ENCODE data around the gene VWA1. TPM values are rescaled to one million over a fixed set of nuclear protein-coding genes. Genes with fewer than 3 reads are reported as not detected.

VWA1 gene
- polyA plus RNA-seq, 2 of the 4 experiments (the other 2 are of a cell fraction), result 4.0 to 5.3 TPM

GRCh38 chr1:1399187-1399871, 36.2 kb upstream of the VWA1 start, which contains the start of gene CCNL2 (continued):
- TF ChIP-seq, protein P1, sequence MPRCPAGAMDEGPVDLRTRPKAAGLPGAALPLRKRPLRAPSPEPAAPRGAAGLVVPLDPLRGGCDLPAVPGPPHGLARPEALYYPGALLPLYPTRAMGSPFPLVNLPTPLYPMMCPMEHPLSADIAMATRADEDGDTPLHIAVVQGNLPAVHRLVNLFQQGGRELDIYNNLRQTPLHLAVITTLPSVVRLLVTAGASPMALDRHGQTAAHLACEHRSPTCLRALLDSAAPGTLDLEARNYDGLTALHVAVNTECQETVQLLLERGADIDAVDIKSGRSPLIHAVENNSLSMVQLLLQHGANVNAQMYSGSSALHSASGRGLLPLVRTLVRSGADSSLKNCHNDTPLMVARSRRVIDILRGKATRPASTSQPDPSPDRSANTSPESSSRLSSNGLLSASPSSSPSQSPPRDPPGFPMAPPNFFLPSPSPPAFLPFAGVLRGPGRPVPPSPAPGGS (IDR thresholded peaks at IDR 0.05), result peak; percentile 49; the same call in 1 of the 3 replicates
- TF ChIP-seq, protein P2, sequence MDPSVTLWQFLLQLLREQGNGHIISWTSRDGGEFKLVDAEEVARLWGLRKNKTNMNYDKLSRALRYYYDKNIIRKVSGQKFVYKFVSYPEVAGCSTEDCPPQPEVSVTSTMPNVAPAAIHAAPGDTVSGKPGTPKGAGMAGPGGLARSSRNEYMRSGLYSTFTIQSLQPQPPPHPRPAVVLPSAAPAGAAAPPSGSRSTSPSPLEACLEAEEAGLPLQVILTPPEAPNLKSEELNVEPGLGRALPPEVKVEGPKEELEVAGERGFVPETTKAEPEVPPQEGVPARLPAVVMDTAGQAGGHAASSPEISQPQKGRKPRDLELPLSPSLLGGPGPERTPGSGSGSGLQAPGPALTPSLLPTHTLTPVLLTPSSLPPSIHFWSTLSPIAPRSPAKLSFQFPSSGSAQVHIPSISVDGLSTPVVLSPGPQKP (IDR thresholded peaks at IDR 0.05; ENCODE audit: low read depth, low read length), result no peak

GRCh38 chr1:1399872-1400575, 35.5 kb upstream of the VWA1 start:
- FAIRE-seq, result no peak

More at GRCh38 chr1:1399872-1400575, 35.5 kb upstream of the VWA1 start:
- H3K27ac ChIP-seq, result peak overlapping the region; percentile 87 to 99
- POLR2A ChIA-PET, result interaction anchor here (1.0 to 1.7 kb wide), 2 partner anchors 25 to 31 kb away, joined by 3 to 20 read pairs; partner anchors contain the start of gene AURKAIP1
- DNase-seq (ENCODE audit: low read depth in 1 of 2, low spot score in 1 of 2) (no peak), ATAC-seq (peak; percentile 6 to 19; a peak in 5 of 6 replicates)
- WGBS (ENCODE audit: missing lambda C conversion rate), result 10% methylated on average over 16 of the region's 34 CpGs
- H3K4me3 ChIP-seq, result peak overlapping the region; percentile 96
- TF ChIP-seq RNF2 (IDR thresholded peaks at IDR 0.05; ENCODE audit: borderline replicate concordance, low read depth), result no peak
- TF ChIP-seq POLR2AphosphoS2 (conservative IDR thresholded peaks at IDR 0.05; ENCODE audit: low read length), result 0 out of 2 replicates have a peak, but pooled peaks have one; percentile 51
- 0 out of 2 replicates have a peak, but pooled peaks have one; percentile 3 for TF ChIP-seq E2F6 (IDR thresholded peaks at IDR 0.05; ENCODE audit: borderline replicate concordance, low read depth)
- no peak for TF ChIP-seq RAD21 (conservative IDR thresholded peaks at IDR 0.05 in 1 of 2, IDR thresholded peaks at IDR 0.05 in 1 of 2)
- no peak for TF ChIP-seq BHLHE40 (IDR thresholded peaks at IDR 0.05; ENCODE audit: low read depth, low read length)
- 0 out of 2 replicates have a peak, but pooled peaks have one; percentile 12 for TF ChIP-seq NFE2L2 (conservative IDR thresholded peaks at IDR 0.05; ENCODE audit: low read length)
- no peak for TF ChIP-seq MAX (IDR thresholded peaks at IDR 0.05)
- TF ChIP-seq POLR2A (IDR thresholded peaks at IDR 0.05; ENCODE audit: low read length), result peak; percentile 13; the same call in 1 of the 2 replicates
- no peak for TF ChIP-seq HOXB13 (CRISPR knock-in tag; IDR thresholded peaks at IDR 0.05; ENCODE audit: low read depth)
- no peak for TF ChIP-seq REST (IDR thresholded peaks at IDR 0.05)
- no peaks in the 10 kb centered on the region for H3K9me3 ChIP-seq
- H3K4me2 ChIP-seq, result peak overlapping the region; percentile 79
- peaks cover 29% of the 10 kb centered on the region for H3K4me1 ChIP-seq
- CTCF ChIA-PET, result interaction anchor here (0.6 to 2.4 kb wide), 7 partner anchors 12 to 105 kb away, joined by 3 to 8 read pairs (median 6); no protein-coding TSS in a partner anchor
